ENCODE measurements around the gene RBBP8. TPM values are rescaled to one million over a fixed set of nuclear protein-coding genes. Genes with fewer than 3 reads are reported as not detected.

The RBBP8 gene
- total RNA-seq, 1 experiment from 2014 or later: 65.2 TPM

DNA sequence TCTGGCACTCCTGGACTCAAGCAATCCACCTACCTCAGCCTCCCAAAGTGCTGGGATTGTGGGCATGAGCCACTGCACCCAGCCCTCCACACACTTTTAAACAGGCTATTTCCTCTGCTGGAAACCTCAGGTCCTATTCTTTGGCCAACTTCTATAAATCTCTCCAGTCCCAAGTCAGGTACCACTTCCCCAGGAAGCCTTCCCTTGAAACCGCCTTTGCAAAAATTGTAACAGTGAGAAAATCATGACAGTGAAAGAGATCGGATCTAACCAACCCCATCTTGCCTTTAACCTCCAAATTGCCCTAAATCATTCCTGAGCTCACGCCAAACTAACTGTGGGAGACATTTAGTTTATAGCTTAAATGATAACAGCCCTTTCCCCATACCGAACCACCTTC is 134.9 kb downstream of the RBBP8 start:
- Histone ChIP-seq H3K4ac (ENCODE audit: low read depth, low read length) (no peak overlapping the region), H3K4me1 (ENCODE audit: insufficient read depth, low read length) (no peaks in the 10 kb centered on the region; the same call in 1 of the 2 replicates), H3K18ac (ENCODE audit: insufficient read length, low read depth, low read length) (no peak overlapping the region), H3K79me2 (ENCODE audit: insufficient read depth, low read length) (no peaks in the 10 kb centered on the region), H4K91ac (ENCODE audit: insufficient read length, low read depth, low read length) (no peak overlapping the region), H3K79me1 (ENCODE audit: insufficient read depth, low read depth, low read length, poor library complexity, severe bottlenecking) (no peaks in the 10 kb centered on the region), H2BK120ac (ENCODE audit: low read depth, low read length, poor library complexity, severe bottlenecking) (no peak overlapping the region), H4K8ac (replicated peaks; ENCODE audit: insufficient read length, low read depth, low read length) (no peak overlapping the region), H3K4me2 (ENCODE audit: insufficient read depth, insufficient read length, low read length) (no peak overlapping the region), H4K5ac (ENCODE audit: insufficient read length, low read depth, low read length) (no peak overlapping the region), H3K27me3 (ENCODE audit: insufficient read depth, low read length) (no peaks in the 10 kb centered on the region), H3T11ph (ENCODE audit: low read length) (no peak overlapping the region), H2BK5ac (ENCODE audit: insufficient read length, low read length) (no peak overlapping the region), H4K20me1 (ENCODE audit: control insufficient read depth, insufficient read depth, insufficient read length) (no peaks in the 10 kb centered on the region), H2AFZ (ENCODE audit: low read length) (no peak overlapping the region), H3K23me2 (ENCODE audit: insufficient read length, low read depth, low read length, poor library complexity, severe bottlenecking) (no peaks in the 10 kb centered on the region), H3K14ac (ENCODE audit: insufficient read depth, low read length) (no peak overlapping the region), H3K23ac (ENCODE audit: insufficient read length, low read depth, low read length) (no peak overlapping the region), H2BK12ac (ENCODE audit: insufficient read length, low read depth, low read length) (no peak overlapping the region), H3K9ac (ENCODE audit: extremely low read depth, insufficient read length, low read length) (no peak overlapping the region), H3K27ac (ENCODE audit: insufficient read length, low read depth, low read length) (no peak overlapping the region), H3K9me3 (ENCODE audit: control insufficient read depth, low read depth, low read length) (no peaks in the 10 kb centered on the region), H2BK15ac (ENCODE audit: low read depth, low read length) (no peak overlapping the region), H3K56ac (ENCODE audit: insufficient read length, low read depth, low read length) (no peak overlapping the region), H2AK5ac (ENCODE audit: insufficient read length, low read length) (no peak overlapping the region), H2BK20ac (ENCODE audit: low read depth, low read length, poor library complexity, severe bottlenecking) (no peak overlapping the region)
- DNase-seq: no peak
- Mint-ChIP-seq H3K27ac (no peak overlapping the region; a peak in 2 of 7 replicates), H3K36me3 (ENCODE audit: insufficient read depth in 1 of 3, low read depth in 3 of 3) (peaks cover 3 to 7% (median 5%) of the 10 kb centered on the region in 3 experiments; a peak in 6 of 7 replicates), H3K4me1 (peaks cover 7 to 15% of the 10 kb centered on the region in 2 experiments), H3K9me3 (peaks cover 6 to 10% of the 10 kb centered on the region in 2 experiments), H3K4me3 (no peak overlapping the region), H3K27me3 (ENCODE audit: low read depth) (no peaks in the 10 kb centered on the region; the same call in 1 of the 2 replicates)
- no CpG with 5 or more reads among the region's 4 CpGs for WGBS (ENCODE audit: extremely low coverage, insufficient read length, low lambda C conversion rate)
- TF ChIP-seq, protein P1, sequence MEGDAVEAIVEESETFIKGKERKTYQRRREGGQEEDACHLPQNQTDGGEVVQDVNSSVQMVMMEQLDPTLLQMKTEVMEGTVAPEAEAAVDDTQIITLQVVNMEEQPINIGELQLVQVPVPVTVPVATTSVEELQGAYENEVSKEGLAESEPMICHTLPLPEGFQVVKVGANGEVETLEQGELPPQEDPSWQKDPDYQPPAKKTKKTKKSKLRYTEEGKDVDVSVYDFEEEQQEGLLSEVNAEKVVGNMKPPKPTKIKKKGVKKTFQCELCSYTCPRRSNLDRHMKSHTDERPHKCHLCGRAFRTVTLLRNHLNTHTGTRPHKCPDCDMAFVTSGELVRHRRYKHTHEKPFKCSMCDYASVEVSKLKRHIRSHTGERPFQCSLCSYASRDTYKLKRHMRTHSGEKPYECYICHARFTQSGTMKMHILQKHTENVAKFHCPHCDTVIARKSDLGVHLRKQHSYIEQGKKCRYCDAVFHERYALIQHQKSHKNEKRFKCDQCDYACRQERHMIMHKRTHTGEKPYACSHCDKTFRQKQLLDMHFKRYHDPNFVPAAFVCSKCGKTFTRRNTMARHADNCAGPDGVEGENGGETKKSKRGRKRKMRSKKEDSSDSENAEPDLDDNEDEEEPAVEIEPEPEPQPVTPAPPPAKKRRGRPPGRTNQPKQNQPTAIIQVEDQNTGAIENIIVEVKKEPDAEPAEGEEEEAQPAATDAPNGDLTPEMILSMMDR (conservative IDR thresholded peaks at IDR 0.05): no peak

Data from H9 (cell line).